Thyroid gland (tissue), 4 donors: ENCODE measurements around the gene OVOL3. TPM values are rescaled to one million over a fixed set of nuclear protein-coding genes. Genes with fewer than 3 reads are reported as not detected.

Experiments
- DNase-seq, 2 donors: peaks; one replicate each; pipeline ENCODE4 v3.0.0-alpha.2; 2019
- H3K27ac ChIP-seq, 3 donors: fragments of 200-600 bp; sonication (generic); 1 replicate in 2 of 3; 2 replicates in 1 of 3; pipeline ENCODE4 v1.5.1; 2016 to 2019; ENCODE audit warnings: mild to moderate bottlenecking in 1 of 3, moderate library complexity in 1 of 3
- H3K27me3 ChIP-seq: fragments of 200-600 bp; sonication (generic); one replicate; pipeline ENCODE4 v1.5.1; 2019
- H3K36me3 ChIP-seq, 2 donors: fragments of 200-600 bp; sonication (generic); one replicate each; pipeline ENCODE4 v1.5.1; 2016 to 2019
- H3K4me1 ChIP-seq, 2 donors: fragments of 200-600 bp; sonication (generic); one replicate each; pipeline ENCODE4 v1.5.1; 2017 to 2019
- H3K4me3 ChIP-seq, 3 donors: fragments of 200-600 bp; sonication (generic); replicated peaks in 1 of 3; 1 replicate in 2 of 3; 2 replicates in 1 of 3; pipeline ENCODE4 v1.5.1; 2016; ENCODE audit warnings: mild to moderate bottlenecking in 1 of 3
- H3K9me3 ChIP-seq: fragments of 200-600 bp; sonication (generic); one replicate; pipeline ENCODE4 v1.5.1; 2017
- POLR2A ChIP-seq, 2 donors: fragments of 450-650 bp; IDR thresholded peaks; one replicate each; pipeline ENCODE4 v1.6.1; 2017; ENCODE audit warnings: antibody characterized with exemption in 2 of 2, mild to moderate bottlenecking in 2 of 2, moderate library complexity in 1 of 2
- WGBS, 2 donors: methylation state at CpG; one replicate each; pipeline ENCODE4 v1.1.5; 2017; 5-methylcytosine and 5-hydroxymethylcytosine counted together
- intact Hi-C: fragments of 100-400 bp; cut with DNase I; formaldehyde crosslinking; loops from one replicate; pipeline ENCODE4 v1.15.1; 2023
- total RNA-seq, 4 donors: library from RNA; depleted of rRNA; stranded (reverse); fragments of >200 nt; gene quantifications; one replicate each; pipeline ENCODE4 v1.2.3, GENCODE V29; 2016
- TF ChIP-seq, protein P1 (sequence below), 6 experiments: fragments of 200-600 bp in 3 of 6; fragments of 450-650 bp in 3 of 6; sonication (generic) in 3 of 6; IDR thresholded peaks; one replicate each; pipeline ENCODE4 v1.5.1; 2016 to 2019; ENCODE audit warnings: antibody characterized with exemption in 6 of 6, mild to moderate bottlenecking in 2 of 6, inconsistent platforms in 1 of 6, moderate library complexity in 1 of 6

The OVOL3 gene
- total RNA-seq, 4 donors from 2014 or later = not detected

GRCh38 chr19:36149673-36150406 lies 38.9 kb downstream of the OVOL3 start:
- WGBS, 2 donors = 69 to 77% methylated on average over 12 to 13 of the region's 13 CpGs

DNA sequence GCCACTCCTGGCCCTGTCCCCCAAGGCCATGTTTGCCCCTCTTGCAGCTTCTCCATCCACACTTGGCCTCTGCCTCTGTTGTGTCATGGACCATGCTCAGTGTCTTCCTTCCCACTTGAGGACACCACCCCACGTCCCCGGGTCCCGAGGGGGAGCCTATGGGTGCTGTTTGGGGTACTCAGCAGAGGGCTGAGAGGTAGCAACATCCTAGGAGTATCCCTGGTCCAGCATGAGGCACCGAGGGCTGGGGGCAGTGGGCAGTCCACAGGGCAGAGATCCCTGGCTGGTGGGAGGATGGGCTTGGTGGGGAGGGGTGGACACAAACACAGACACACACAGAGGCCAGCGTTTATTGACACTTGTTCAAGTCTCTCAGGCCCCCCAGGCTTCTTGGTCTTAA lies 39.6 kb downstream of the OVOL3 start:
- Histone ChIP-seq H3K27ac (peak overlapping the region in 2 of 3 donors; percentile 93 to 94), H3K9me3 (no peaks in the 10 kb centered on the region), H3K36me3 (peaks cover 25 to 49% of the 10 kb centered on the region in 2 donors), H3K4me1 (peaks cover 0 to 15% of the 10 kb centered on the region in 2 donors), H3K4me3 (no peak overlapping the region), H3K27me3 (no peaks in the 10 kb centered on the region)
- DNase-seq = no peak
- intact Hi-C loops = no loop called here
- WGBS, 2 donors = 71 to 76% methylated on average over 5 of the region's 5 CpGs
- TF ChIP-seq POLR2A (IDR thresholded peaks at IDR 0.05) = no peak
- TF ChIP-seq, protein P1, sequence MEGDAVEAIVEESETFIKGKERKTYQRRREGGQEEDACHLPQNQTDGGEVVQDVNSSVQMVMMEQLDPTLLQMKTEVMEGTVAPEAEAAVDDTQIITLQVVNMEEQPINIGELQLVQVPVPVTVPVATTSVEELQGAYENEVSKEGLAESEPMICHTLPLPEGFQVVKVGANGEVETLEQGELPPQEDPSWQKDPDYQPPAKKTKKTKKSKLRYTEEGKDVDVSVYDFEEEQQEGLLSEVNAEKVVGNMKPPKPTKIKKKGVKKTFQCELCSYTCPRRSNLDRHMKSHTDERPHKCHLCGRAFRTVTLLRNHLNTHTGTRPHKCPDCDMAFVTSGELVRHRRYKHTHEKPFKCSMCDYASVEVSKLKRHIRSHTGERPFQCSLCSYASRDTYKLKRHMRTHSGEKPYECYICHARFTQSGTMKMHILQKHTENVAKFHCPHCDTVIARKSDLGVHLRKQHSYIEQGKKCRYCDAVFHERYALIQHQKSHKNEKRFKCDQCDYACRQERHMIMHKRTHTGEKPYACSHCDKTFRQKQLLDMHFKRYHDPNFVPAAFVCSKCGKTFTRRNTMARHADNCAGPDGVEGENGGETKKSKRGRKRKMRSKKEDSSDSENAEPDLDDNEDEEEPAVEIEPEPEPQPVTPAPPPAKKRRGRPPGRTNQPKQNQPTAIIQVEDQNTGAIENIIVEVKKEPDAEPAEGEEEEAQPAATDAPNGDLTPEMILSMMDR (IDR thresholded peaks at IDR 0.05) = no peak

More at GRCh38 chr19:36149673-36150406, 38.9 kb downstream of the OVOL3 start:
- Histone ChIP-seq H3K27me3 (no peaks in the 10 kb centered on the region), H3K36me3 (peaks cover 27 to 55% of the 10 kb centered on the region in 2 donors), H3K27ac (peak overlapping the region in 2 of 3 donors; percentile 30 to 93), H3K4me1 (peaks cover 0 to 15% of the 10 kb centered on the region in 2 donors), H3K4me3 (no peak overlapping the region), H3K9me3 (no peaks in the 10 kb centered on the region)
- intact Hi-C loops = no loop called here
- no peak for TF ChIP-seq POLR2A (IDR thresholded peaks at IDR 0.05)
- TF ChIP-seq, protein P1 (IDR thresholded peaks at IDR 0.05) = no peak
- peak; percentile 74 to 82 for DNase-seq

- DNase-seq = peak; percentile 64 to 65
- WGBS, 2 donors = 34 to 49% methylated on average over 17 to 20 of the region's 47 CpGs
- Histone ChIP-seq H3K36me3 (peaks cover 17 to 41% of the 10 kb centered on the region in 2 donors), H3K4me1 (peaks cover 0 to 15% of the 10 kb centered on the region in 2 donors), H3K27me3 (no peaks in the 10 kb centered on the region), H3K27ac (peak overlapping the region; percentile 93 to 94 (median 94)), H3K4me3 (peak overlapping the region in 2 of 3 donors; percentile 57 to 59), H3K9me3 (no peaks in the 10 kb centered on the region)
- intact Hi-C loops = no loop called here
- TF ChIP-seq, protein P1 (IDR thresholded peaks at IDR 0.05) = no peak
- TF ChIP-seq POLR2A (IDR thresholded peaks at IDR 0.05) = peak in 1 of 2 donors; percentile 43
Observed at GRCh38 chr19:36151144-36152018, 40.4 kb downstream of the OVOL3 start.

DNA sequence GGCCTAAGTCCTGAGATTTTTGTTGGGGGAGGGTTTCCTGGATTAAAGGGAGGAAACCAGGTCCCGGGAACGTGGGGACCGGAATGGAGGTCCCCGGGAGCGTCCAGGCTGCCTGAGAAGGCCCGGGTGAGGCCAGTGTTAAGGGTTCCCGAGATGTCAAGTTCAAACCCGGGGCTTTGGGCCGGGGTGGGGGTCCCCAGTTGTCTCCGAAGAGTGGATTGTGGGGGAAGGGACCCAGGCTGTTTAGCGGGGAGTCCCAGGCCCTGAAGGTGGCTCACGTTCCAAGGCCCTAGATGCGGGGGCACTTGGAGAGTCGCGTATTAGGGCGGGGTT lies 41.0 kb downstream of the OVOL3 start:
- Histone ChIP-seq H3K27ac (peak overlapping the region; percentile 93 to 94 (median 94)), H3K36me3 (peaks cover 11 to 35% of the 10 kb centered on the region in 2 donors), H3K4me3 (peak overlapping the region in 2 of 3 donors; percentile 57 to 59), H3K27me3 (no peaks in the 10 kb centered on the region), H3K4me1 (peaks cover 0 to 15% of the 10 kb centered on the region in 2 donors), H3K9me3 (no peaks in the 10 kb centered on the region)
- DNase-seq = peak in 1 of 2 donors; percentile 16
- WGBS, 2 donors = 27 to 45% methylated on average over 16 of the region's 16 CpGs
- intact Hi-C loops = no loop called here
- TF ChIP-seq, protein P1 (IDR thresholded peaks at IDR 0.05) = no peak
- no peak for TF ChIP-seq POLR2A (IDR thresholded peaks at IDR 0.05)
